ENCODE measurements around the gene DPF3.

Gene DPF3

GRCh38 chr14:72613231-72613974 is 280.5 kb downstream of the DPF3 start:
- TF ChIP-seq GATA3 (IDR thresholded peaks at IDR 0.05; ENCODE audit: low read depth, low read length) (no peak), GATA2 (IDR thresholded peaks at IDR 0.05; ENCODE audit: low read depth, low read length) (no peak)

- no peak for TF ChIP-seq GATA2 (IDR thresholded peaks at IDR 0.05; ENCODE audit: low read depth, low read length)
- no peak for TF ChIP-seq GATA3 (IDR thresholded peaks at IDR 0.05; ENCODE audit: low read depth, low read length)
Measured at GRCh38 chr14:72612041-72612440, 281.9 kb downstream of the DPF3 start.

GRCh38 chr14:72611506-72611905 is 282.4 kb downstream of the DPF3 start:
- TF ChIP-seq GATA2 (IDR thresholded peaks at IDR 0.05; ENCODE audit: low read depth, low read length) (no peak), GATA3 (IDR thresholded peaks at IDR 0.05; ENCODE audit: low read depth, low read length) (no peak)

GRCh38 chr14:72610831-72611200 is 283.1 kb downstream of the DPF3 start:
- no peak for TF ChIP-seq GATA2 (IDR thresholded peaks at IDR 0.05; ENCODE audit: low read depth, low read length)
- no peak for TF ChIP-seq GATA3 (IDR thresholded peaks at IDR 0.05; ENCODE audit: low read depth, low read length)

GRCh38 chr14:72610096-72610830 is 283.6 kb downstream of the DPF3 start:
- TF ChIP-seq GATA2 (IDR thresholded peaks at IDR 0.05; ENCODE audit: low read depth, low read length): no peak
- no peak for TF ChIP-seq GATA3 (IDR thresholded peaks at IDR 0.05; ENCODE audit: low read depth, low read length)

- TF ChIP-seq GATA2 (IDR thresholded peaks at IDR 0.05; ENCODE audit: low read depth, low read length): no peak
- TF ChIP-seq GATA3 (IDR thresholded peaks at IDR 0.05; ENCODE audit: low read depth, low read length): no peak
Measured at GRCh38 chr14:72609205-72609916, 284.5 kb downstream of the DPF3 start.

GRCh38 chr14:72608391-72609204 is 285.3 kb downstream of the DPF3 start:
- no peak for TF ChIP-seq GATA2 (IDR thresholded peaks at IDR 0.05; ENCODE audit: low read depth, low read length)
- TF ChIP-seq GATA3 (IDR thresholded peaks at IDR 0.05; ENCODE audit: low read depth, low read length): no peak

GRCh38 chr14:72607386-72608130 is 286.3 kb downstream of the DPF3 start:
- no peak for TF ChIP-seq GATA3 (IDR thresholded peaks at IDR 0.05; ENCODE audit: low read depth, low read length)
- TF ChIP-seq GATA2 (IDR thresholded peaks at IDR 0.05; ENCODE audit: low read depth, low read length): no peak

- no peak for TF ChIP-seq GATA2 (IDR thresholded peaks at IDR 0.05; ENCODE audit: low read depth, low read length)
- TF ChIP-seq GATA3 (IDR thresholded peaks at IDR 0.05; ENCODE audit: low read depth, low read length): no peak
Measured at GRCh38 chr14:72606879-72607278, 287.0 kb downstream of the DPF3 start.

GRCh38 chr14:72605921-72606220 is 288.0 kb downstream of the DPF3 start:
- no peak for TF ChIP-seq GATA2 (IDR thresholded peaks at IDR 0.05; ENCODE audit: low read depth, low read length)
- TF ChIP-seq GATA3 (IDR thresholded peaks at IDR 0.05; ENCODE audit: low read depth, low read length): no peak

GRCh38 chr14:72605096-72605920 is 288.6 kb downstream of the DPF3 start:
- TF ChIP-seq GATA2 (IDR thresholded peaks at IDR 0.05; ENCODE audit: low read depth, low read length) (no peak), GATA3 (IDR thresholded peaks at IDR 0.05; ENCODE audit: low read depth, low read length) (no peak)

GRCh38 chr14:72604133-72604532 is 289.8 kb downstream of the DPF3 start:
- TF ChIP-seq GATA3 (IDR thresholded peaks at IDR 0.05; ENCODE audit: low read depth, low read length) (no peak), GATA2 (IDR thresholded peaks at IDR 0.05; ENCODE audit: low read depth, low read length) (no peak)
